Fibroblast of peridontal ligament (primary cell): Measurements from ENCODE around the gene PTPRT.

Experiments
- DNase-seq: peaks from one replicate; pipeline ENCODE4 v3.0.0-alpha.2; 2010; ENCODE audit errors: extremely low read depth

The PTPRT gene

DNA sequence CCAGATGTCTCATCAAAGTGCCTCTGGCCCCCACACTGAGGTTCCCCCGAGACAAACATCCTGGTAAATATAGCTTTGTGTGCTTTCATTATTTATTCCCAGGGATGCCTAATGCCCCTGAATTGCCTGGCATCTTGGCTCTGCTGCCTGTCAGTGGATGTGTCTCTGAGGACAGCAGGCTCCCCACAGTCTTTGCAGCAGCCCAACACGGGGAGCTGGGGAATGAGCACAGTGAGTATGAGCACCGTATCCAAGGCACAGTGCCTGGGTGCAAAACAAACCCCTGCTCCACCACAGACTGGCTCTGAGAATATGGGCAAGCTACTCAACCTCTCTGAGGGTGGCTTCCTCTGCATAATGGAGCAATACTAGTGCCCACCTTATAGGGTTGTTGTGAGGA lies 165.9 kb downstream of the PTPRT start:
- no peak for DNase-seq

DNA sequence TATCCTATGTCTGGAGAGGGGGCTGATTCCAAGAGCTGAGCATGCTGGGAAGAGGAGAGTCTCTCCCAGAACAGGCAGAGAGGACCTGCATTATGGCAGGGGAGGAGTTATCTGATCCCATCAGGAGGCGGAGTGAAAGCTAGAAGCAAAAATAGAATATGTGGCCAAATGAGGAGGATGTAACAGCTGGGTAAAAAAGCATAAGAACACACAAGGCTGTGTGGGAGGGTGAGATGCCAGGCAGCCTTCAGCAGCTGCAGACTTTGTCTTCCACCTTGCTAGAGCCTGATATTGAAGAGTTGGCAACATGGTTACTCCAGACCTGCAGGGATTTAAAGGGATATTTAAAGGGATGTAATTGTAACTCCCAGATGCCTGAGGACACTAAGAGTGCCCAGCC lies 167.1 kb downstream of the PTPRT start:
- DNase-seq: no peak

DNA sequence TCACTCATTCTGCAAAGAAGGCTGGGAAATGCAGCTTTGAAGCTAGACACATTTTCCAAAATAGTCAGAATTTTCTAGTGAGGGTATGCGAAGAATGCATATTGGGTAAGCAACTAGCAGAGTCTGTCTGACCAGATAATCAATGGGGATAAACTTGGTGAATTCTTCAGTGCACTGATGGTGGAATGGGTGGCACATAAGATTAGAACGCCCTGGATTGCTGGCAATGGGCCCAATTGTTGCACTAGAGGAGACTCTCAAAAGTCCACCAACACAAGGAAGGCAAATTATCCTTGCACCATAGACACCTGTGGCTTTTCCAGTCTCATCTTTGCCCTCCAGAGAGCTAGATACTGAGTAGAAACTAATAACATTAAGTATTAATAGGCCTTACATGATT lies 167.6 kb downstream of the PTPRT start:
- no peak for DNase-seq

DNA sequence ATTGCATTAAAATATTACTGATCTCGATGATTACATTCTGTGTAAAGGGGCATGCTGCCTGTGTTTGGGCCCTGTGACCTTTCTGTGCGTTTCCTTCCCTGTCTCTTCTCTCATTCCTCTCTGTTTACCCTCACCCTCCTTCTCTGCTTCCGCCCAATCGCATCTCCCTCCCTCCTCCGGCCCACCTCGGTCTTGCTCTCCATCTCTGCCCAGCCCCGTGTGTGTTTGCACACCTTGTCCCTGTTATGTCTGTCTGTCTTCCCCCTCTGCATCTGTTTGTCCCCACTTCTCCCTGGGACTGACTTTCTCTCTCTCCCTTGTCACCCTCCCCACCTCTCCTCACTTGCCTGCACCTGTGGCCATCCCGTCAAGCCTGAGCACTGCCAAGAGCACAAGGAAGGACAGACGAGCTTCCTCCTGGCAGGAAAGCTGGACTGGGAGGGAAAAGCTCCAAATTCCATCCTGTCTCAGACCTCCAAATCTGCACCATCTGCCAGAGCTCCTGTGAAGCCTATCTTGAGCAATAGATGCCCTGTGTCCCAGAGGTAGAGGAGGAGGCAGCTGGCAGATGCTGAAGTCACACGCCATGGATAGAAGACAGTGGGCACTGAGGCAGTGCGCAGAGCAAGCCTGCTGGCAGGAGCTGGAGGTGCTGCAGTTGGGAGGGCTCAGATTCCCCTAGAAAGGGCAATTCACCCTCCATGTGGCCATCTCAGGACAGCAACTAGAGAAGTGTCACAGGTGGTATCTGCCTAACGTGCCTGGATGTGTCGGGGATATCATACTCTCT lies 172.3 kb downstream of the PTPRT start:
- DNase-seq: no peak

DNA sequence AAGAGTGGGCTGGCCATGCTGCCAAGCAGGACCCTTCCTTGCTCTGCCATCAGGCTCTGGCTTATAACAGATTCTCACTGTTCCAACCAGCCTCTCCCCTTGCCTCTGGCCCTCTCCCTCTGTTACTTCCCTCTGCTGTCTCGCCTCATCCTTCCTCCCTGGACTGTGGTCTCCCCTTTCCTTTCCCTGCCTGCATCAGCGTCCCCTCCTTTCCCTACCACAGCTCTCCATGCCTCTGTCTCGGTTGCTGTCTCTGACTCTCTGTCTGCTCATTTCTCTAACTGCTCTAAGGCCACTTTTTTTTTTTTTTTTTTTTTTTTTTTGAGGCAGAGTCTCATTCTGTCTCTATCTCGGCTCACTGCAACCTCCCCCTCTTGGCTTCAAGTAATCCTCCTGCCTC lies 173.4 kb downstream of the PTPRT start:
- no peak for DNase-seq

DNA sequence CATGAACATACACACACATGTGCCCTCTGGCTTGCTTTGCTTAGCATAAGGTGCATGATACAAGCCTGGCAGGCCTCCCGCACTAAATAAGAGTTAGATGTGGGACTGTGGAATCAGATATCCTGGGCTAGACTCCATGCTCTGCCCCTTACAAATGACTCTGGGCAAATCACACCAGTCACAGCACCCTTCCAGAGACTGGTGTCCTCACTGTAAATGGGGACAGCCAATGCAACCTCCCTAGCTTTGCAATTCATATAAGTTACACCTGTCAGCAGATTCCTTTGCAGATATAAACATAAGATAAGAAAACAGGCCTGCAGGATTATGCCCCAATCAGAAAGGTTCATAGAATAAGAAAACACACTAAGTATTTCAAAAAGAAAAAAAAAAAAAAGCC lies 174.1 kb downstream of the PTPRT start:
- DNase-seq: no peak

DNA sequence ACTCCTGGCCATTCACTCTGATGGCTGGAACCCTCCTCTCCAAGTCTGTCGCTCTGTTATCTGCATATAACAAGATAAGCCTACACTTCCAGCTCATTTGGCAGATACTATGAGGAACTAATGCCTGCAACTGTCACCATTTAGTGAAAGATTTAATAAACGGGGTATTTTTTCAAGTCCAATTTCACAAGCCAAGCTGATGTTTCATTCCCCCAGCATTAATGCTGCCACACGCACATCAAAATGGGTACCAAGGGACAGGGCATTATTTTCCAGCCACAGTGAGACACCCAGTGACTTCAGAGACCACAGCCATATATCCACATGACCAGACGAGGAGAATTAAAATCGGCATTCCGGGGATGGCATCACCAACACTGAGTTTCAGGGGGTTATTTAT lies 175.5 kb downstream of the PTPRT start:
- no peak for DNase-seq

DNA sequence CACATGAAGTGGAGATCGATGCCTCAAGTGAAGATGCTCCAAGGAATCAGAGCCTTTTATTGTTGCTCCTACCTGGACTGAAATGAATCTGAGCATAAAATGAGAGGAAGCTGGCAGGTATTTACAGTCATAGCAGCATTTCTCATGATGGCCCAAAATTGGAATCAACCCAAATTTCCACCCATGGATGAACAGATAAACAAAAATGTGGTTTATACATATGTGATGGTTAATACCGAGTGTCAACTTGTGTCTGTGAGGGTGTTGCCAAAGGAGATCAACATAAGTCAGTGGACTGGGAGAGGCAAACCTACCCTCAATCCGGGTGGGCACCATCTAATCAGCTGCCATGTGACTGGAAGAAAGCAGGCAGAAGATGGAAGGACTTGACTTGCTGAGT lies 178.2 kb downstream of the PTPRT start:
- DNase-seq: no peak

DNA sequence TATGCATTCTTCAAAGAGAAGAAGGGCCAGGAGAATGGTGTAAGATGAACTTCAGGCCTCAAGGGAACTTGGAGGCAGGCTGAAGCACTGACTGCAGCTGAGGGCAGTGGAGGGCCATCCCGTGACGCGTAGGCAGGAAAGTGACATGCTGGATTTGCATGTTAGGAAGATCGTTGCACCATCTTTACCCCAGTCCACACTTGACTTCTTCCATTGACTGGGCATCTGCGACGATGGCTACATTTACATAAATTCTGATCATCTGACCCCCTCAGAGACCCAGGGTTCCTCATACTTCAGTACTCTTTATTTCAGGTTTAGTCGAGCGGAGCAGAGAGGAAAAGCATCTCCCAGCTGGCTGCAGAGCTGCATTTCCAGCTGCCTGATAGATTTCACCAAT lies 180.2 kb downstream of the PTPRT start:
- no peak for DNase-seq

DNA sequence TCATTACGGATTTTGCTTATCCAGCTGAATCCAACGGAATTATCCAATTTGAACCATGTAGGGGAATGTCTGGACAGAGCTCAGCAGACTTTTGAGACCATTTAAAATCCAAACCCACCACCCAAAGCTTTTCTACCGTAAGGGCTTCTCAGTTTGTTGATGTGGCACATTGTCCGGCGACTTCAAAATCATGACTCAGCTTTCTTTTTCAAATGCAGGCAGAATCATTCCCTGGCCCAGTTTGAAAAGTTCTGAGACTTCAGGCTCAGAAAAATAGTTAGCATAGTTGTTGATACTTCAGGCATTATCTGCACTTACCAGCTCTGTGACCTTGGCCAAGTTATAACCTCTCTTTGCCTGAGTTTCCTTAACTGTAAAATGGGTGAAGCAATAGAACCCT lies 182.2 kb downstream of the PTPRT start:
- no peak for DNase-seq

DNA sequence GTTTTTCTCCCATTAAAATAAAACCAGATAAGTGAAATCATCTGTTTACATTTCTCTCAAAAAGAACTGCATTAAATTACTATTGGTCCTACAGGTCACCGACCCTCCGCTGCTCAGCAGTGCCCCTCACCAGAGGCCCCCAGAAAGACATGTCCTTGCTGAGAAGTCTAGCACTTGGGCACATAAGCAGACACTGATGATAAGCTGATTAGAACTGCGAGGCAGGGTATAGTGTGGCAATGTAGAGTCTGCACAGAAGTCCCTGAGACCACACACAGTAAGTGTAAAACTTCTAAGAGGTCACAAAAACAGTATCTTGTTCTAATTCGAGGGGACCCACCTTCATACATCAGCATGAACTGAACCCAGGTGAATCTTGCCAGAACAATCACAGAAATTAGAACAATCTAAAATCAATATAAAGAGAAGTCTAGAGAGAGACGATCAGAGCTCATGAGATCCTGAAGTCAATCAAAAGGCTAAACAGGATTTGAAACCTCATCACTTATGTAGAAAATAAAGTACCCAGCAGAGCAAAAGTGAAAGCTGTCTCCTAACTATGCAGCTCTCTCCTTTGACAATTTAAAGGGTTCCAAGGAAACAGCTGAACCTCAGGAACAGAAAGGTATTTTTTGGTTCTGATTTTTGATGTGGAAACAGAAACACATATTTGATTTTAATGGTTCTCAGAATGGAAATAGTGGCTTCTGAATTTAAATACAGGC lies 182.9 kb downstream of the PTPRT start:
- DNase-seq: no peak

DNA sequence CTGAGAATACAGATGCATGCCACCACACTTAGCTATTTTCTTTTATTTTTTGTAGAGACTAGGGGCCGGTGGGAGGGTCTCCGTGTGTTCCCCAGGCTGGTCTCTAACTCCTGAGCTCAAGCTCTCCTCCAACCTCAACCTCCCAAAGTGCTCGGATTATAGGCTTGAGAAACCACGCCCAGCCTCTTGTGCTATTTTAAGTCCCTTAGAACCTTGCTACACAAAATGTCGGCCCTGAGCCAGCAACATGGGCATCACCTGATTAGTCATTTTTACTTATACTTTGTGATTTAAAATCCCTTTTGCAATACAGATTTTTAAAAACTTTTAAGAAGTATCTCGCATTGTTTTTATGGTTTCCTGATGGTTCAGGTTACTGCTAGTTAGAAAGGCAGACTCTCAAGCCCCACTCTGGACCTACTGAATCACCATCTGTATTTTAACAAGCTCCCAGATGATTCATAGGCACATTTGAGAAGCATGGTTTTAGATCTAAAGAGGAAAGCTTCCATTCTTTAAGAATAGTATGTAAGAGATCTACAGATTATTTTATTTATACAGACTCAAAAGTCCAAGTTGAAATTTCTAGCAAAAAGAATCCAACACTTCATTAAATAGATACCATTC lies 186.3 kb downstream of the PTPRT start:
- DNase-seq: no peak

DNA sequence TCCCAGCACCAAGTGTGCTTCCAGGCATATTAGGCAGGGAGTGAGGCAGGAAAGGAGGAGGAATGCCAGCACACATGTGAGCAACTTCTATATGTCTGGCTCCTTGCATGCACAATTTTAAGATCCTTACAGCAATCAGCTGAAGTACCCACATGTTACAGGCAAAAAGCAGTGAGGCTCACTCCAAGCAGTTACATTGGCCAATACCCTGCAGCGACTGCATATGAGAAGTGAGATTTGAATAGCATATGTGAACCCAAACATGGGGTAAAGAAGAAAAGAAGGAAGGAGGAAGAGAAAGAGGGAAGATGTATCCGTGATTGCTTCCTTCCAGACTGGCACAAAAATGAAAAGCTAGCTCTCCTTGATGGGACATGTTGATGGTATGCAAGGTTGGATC lies 193.6 kb downstream of the PTPRT start:
- no peak for DNase-seq

DNA sequence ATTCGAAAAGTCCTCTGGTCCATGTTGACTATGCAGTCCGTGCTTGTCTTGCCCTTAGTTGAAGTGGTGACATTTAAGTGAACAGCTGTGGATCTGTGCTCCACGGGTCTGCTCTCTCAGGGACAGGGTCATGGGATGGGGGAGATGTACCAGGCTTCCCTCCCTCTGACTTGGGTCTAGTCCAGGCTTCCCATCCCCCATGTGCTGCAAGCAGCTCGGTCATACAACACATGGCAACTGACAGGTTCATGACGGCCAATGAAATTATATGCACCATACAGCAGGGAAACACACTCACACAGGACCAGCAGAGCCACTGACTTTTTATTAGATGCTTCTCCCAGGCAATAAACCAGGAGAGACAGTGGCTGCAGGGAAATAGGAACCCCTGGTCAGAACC lies 201.4 kb downstream of the PTPRT start:
- DNase-seq: no peak

DNA sequence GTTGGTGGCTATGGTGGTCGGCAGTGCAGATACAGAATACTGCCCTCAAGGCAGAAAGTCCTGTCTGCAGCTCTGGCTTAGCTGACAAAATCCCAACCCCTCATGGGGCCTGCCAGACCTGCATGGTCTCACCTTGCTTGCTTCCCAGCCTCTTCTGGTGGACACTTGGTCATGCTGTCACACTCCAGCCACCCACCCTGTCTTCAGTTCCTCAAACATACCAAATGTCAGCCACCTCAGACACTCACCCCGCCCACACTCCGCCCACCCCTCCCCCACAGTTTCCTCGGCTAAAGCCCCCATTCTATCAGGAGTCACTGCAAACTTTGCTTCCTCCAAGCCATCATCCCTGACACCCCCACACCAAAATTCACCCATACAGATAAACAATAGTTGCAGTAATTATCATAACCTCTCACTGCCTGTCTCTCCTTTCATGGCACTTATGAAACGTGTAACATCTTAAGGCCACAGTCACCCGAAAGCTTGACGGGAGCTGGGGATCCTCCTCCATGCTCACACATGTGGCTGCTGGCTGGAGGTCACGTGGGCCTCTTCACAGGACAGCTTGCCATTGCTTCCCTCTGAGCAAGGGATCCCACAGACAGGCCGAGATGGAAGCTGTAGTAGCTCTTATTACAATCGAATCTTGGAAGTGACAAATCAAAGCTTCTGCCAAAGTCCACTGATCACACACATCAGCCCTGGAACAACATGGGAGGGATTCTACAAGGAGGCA lies 202.2 kb downstream of the PTPRT start:
- no peak for DNase-seq

DNA sequence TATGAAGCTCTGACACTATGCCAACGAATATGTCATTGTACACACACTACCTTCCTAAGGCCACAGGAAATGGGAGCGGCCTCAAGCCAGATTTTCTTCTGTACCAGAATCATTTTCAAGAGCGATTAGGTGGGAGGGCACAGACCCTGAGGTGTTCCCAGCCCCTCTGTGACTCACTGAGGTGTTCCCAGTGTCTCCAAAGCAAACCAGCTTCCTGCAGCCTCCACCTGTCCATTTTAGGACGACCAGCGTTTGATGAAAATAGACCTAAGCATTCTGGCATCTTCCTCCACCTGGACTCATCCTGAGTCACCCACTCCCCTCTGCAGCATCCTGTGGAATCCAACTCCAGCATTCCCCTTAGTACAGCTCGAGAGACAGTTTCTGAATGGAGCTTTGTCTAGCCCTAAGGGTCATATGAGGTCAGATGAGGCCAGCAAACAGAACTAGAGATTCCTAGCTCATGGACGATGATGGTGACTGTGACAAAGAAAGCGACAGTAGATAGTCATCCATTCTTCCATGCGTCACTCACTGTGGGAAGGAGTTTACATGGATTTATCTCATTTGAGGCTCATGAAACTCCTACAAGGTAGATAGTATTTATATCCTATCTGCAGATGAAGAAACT lies 203.4 kb downstream of the PTPRT start:
- DNase-seq: no peak

DNA sequence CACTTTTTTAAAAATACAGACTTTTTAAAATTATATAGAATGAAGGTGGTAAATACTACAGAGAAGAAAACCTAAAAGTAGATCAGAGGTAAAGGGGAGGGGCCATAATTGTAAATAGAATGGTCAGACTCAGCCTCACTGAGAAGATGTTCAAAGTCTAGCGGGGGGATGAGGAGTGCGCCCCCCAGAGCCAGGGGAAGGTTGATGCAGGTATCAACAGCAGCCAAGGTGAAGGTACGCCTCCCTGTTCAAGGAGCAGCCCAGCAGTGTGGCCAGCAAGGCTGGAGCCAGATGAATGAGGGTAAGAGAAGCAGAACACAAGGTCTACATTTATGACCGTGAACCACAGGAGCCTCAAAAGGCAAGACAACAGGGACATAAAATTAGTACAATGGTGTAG lies 204.1 kb downstream of the PTPRT start:
- DNase-seq: no peak

DNA sequence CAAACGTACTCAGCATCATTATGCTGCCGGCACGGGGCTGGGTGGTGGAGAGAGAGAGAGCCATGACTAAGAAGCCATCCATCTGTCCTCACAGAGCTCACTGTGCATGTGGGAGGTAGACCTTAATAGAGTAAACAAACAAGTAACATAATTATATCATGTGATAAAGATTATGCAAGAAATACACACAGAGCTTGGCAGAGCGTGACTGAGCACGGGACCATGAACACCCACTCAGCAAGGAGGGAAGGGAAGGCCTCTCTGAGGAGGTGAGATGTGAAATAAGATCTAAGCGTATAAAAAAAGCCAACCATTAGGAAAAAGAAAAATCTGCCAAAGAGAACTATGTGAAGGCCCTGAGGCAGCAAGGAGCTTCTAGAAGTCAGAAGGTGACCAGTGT lies 207.5 kb downstream of the PTPRT start:
- DNase-seq: no peak

DNA sequence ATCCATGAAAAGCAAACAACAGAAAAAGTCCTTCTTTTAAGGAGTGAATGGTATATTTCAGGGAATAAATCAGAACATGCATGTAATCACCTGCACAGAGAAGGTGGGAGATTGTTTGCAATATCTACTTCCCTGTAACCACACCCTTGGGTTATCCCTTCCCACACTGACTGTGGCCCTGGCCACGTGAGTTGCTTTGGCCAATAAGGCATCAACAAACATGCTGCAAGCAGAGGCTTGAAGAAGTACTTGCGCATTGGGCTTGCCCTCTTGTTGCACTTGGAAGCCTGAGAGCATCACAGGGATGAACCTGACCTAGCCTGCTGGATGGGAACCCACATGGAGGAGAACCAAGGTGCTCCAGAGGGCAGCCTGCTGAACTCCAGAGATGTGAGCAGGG lies 208.5 kb downstream of the PTPRT start:
- DNase-seq: no peak

DNA sequence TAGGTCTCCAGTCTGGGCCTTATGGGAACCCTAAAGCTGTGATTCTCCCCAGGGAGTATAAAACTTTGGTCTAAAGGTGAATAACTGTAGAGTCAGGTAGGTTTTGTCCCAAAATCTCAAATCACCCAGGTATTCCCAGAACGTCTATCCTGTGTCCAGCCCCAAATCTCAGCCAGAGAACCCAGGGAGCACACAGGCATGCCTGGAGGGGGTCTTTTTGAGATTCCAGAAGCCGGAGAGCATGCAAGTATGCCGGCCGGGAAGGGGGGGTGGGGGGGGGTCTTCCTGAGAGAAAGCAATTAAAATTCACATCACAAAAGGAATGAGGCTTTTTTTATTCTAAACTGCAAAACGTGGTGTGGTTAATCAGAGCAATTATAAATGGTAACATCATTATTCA lies 210.0 kb downstream of the PTPRT start:
- no peak for DNase-seq

DNA sequence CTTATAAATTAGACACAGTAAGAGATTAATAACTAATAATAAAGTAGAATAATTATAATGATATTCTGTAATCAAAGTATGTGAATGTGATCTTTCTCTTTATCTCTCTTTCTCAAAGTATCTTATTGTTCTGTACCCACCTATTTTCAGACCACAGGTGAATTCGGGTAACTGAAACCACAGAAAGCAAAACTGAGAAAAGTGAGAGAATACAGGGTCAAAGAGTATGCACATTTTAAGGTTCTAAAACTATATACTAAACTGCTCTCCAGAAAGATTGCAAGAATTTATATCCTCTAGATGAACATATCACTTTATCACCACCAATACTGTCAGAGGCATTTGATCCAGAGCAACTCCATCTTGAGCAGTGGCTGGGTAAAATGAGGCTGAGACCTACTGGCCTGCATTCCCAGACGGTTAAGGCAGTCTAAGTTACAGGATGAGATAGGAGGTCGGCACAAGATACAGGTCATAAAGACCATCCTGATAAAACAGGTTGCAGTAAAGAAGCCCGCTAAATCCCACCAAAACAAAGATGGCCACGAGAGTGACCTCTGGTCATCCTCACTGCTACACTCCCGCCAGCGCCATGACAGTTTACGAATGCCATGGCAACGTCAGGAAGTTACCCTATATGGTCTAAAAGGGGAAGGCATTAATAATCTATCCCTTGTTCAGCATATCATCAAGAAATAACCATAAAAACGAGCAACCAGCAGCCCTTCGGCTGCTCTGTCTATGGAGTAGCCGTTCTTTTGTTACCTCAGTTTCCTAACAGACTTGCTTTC lies 211.3 kb downstream of the PTPRT start:
- no peak for DNase-seq
